ENCODE results near the gene OR7C1. TPM values are rescaled to one million over a fixed set of nuclear protein-coding genes. Genes with fewer than 3 reads are reported as not detected.
"Not testable (repeated sequence)": the region's sequence is repeated elsewhere in the genome, so short reads cannot be mapped to it uniquely, and the experiment has no call there.

OR7C1 gene
- total and polyA plus RNA-seq, 2 donors from 2014 or later = 0.19 TPM; not detected in 1

DNA sequence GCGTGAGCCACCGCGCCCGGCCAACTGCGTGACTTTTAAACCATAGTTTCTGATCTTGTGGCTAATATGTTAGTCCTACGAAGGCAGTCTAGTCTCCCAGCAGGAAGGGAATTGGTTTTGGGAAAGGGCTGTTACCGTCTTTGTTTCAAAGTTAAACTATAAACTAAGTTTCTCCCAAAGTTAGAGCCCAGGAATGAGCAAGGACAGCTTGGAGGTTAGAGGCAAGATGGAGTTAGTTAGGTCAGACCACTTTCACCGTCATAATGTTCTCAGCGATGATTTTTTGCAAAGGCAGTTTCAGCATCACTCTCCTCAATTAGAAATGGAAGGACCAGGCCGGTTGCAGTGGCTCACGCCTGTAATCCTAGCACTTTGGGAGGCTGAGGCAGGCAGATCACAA is 39.0 kb downstream of the OR7C1 start:
- TF ChIP-seq CTCF (IDR thresholded peaks at IDR 0.05; ENCODE audit: borderline replicate concordance, extremely low read depth, insufficient read depth) = no peak
- no peaks in the 10 kb centered on the region for H3K9me3 ChIP-seq (ENCODE audit: control insufficient read depth in 2 of 3, insufficient read depth in 1 of 3, low read length in 3 of 3)
- intact Hi-C loops (cut with DNase I) = no loop called here

GRCh38 chr19:14795078-14795721 is 39.8 kb downstream of the OR7C1 start:
- H3K4me3 ChIP-seq (ENCODE audit: low read length in 3 of 3) = no peak overlapping the region
- intact Hi-C loops (cut with DNase I) = no loop called here
- no peak overlapping the region for H3K9ac ChIP-seq (ENCODE audit: low read length in 3 of 3)
- FAIRE-seq = no peak
- H3K4me1 ChIP-seq (ENCODE audit: control insufficient read depth in 2 of 3, insufficient read depth in 2 of 3, low read depth in 1 of 3, low read length in 3 of 3) = no peaks in the 10 kb centered on the region
- DNase-seq = no peak
- no peaks in the 10 kb centered on the region for H3K36me3 ChIP-seq (ENCODE audit: control insufficient read depth in 2 of 3, insufficient read depth in 3 of 3, low read length in 3 of 3)
- H3K27ac ChIP-seq (ENCODE audit: low read depth in 2 of 2, low read length in 2 of 2) = no peak overlapping the region
- no peak for TF ChIP-seq CTCF (IDR thresholded peaks at IDR 0.05; ENCODE audit: borderline replicate concordance, extremely low read depth, insufficient read depth)
- no peaks in the 10 kb centered on the region for H3K27me3 ChIP-seq (ENCODE audit: control insufficient read depth, insufficient read depth, low read length)
- no peaks in the 10 kb centered on the region for H3K9me3 ChIP-seq (ENCODE audit: control insufficient read depth in 2 of 3, insufficient read depth in 1 of 3, low read length in 3 of 3)

More for the DNA sequence above, 39.0 kb downstream of the OR7C1 start:
- DNase-seq (no peak), FAIRE-seq (no peak)
- Histone ChIP-seq H3K27ac (ENCODE audit: low read depth in 2 of 2, low read length in 2 of 2) (no peak overlapping the region), H3K9ac (ENCODE audit: low read length in 3 of 3) (no peak overlapping the region), H3K27me3 (ENCODE audit: control insufficient read depth, insufficient read depth, low read length) (no peaks in the 10 kb centered on the region), H3K36me3 (ENCODE audit: control insufficient read depth in 2 of 3, insufficient read depth in 3 of 3, low read length in 3 of 3) (no peaks in the 10 kb centered on the region), H3K4me1 (ENCODE audit: control insufficient read depth in 2 of 3, insufficient read depth in 2 of 3, low read depth in 1 of 3, low read length in 3 of 3) (no peaks in the 10 kb centered on the region), H3K4me3 (ENCODE audit: low read length in 3 of 3) (no peak overlapping the region)

DNA sequence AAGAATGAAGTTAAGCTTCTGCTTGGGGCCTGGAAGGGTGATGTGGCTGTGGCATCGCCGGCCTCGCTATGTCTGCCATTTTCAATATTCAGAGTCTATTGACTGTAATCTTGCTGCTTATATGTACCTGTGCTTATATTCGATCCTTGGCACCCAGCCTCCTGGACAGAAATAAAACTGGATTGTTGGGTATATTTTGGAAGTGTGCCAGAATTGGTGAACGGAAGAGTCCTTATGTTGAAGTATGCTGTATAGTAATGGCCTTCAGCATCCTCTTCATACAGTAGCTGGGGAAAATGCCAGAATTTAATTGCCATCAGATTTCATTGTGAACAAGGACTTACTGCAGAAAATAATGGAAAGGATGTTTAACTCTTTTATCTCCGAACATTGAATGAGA is 42.7 kb downstream of the OR7C1 start:
- H3K4me1 ChIP-seq (ENCODE audit: control insufficient read depth in 2 of 3, insufficient read depth in 2 of 3, low read depth in 1 of 3, low read length in 3 of 3); intact Hi-C loops (cut with DNase I); FAIRE-seq; H3K27ac ChIP-seq (ENCODE audit: low read depth in 2 of 2, low read length in 2 of 2); H3K27me3 ChIP-seq (ENCODE audit: control insufficient read depth, insufficient read depth, low read length); DNase-seq; H3K9ac ChIP-seq (ENCODE audit: low read length in 3 of 3); H3K9me3 ChIP-seq (ENCODE audit: control insufficient read depth in 2 of 3, insufficient read depth in 1 of 3, low read length in 3 of 3); H3K4me3 ChIP-seq (ENCODE audit: low read length in 3 of 3); H3K36me3 ChIP-seq (ENCODE audit: control insufficient read depth in 2 of 3, insufficient read depth in 3 of 3, low read length in 3 of 3): not testable (repeated sequence)

DNA sequence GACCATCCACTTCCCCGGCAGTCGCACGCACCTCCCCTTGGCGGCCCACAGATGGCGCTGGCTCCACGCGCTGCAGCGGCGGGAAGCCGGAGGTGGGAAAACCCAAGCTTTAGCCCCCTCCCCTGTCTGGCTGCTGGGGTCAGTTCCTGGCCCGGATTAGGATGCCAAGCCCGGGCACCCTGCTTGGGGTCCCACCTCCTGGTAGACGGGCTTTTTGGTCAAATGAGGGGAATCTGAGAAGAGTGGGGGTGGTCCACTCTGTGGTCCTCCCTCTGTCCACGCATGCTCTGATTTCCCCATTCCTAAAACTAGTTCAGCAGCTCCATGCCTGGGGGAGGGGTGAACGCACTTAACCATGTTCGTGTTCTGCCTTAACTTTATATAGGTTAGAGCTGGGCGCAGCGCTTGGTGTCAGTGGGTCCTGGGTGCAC is 48.5 kb downstream of the OR7C1 start:
- Histone ChIP-seq H3K27ac (ENCODE audit: low read depth in 2 of 2, low read length in 2 of 2) (no peak overlapping the region), H3K27me3 (ENCODE audit: control insufficient read depth, insufficient read depth, low read length) (no peaks in the 10 kb centered on the region), H3K36me3 (ENCODE audit: control insufficient read depth in 2 of 3, insufficient read depth in 3 of 3, low read length in 3 of 3) (no peaks in the 10 kb centered on the region), H3K9ac (ENCODE audit: low read length in 3 of 3) (no peak overlapping the region), H3K4me1 (ENCODE audit: control insufficient read depth in 2 of 3, insufficient read depth in 2 of 3, low read depth in 1 of 3, low read length in 3 of 3) (no peaks in the 10 kb centered on the region), H3K4me3 (ENCODE audit: low read length in 3 of 3) (no peak overlapping the region), H3K9me3 (ENCODE audit: control insufficient read depth in 2 of 3, insufficient read depth in 1 of 3, low read length in 3 of 3) (no peaks in the 10 kb centered on the region)
- peak; percentile 53 for TF ChIP-seq CTCF (IDR thresholded peaks at IDR 0.05; ENCODE audit: borderline replicate concordance, extremely low read depth, insufficient read depth)
- FAIRE-seq (no peak), DNase-seq (peak; percentile 25 to 84 (median 45))
- intact Hi-C loops (cut with DNase I) = no loop called here

DNA sequence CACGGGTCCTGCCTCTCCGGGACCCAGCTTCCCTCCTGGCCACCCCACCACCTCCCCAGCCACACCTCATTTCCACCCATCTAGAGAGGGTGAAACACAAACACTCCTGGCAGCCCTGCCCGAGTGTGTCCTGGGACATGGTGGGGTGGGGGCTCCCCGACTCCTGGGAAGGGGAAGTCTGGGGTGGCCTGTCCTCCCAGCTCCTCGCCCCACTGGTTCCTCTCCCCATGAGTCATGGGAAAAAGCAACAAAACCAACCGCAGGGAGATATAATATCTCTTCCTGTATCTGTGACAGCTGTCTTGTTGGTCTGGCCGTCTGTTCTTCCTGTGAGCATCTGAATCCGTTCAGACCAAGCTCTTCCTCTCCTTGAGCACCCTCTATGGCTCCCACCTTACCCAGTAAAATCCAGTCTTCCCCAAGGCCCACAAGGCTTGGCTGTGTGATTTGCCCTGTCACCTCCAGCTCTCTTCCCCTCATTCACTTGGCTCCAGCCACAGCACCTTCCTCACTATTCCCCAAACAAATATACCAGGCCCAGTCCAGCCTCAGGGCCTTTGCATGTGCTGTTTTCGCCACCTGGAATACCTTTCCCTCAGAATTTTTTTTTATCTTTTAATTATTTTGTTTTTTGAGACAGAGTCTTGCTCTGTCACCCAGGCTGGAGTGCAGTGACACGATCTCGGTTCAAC is 49.7 kb downstream of the OR7C1 start:
- peak in 1 of 5 donors; percentile 15 for DNase-seq
- FAIRE-seq; H3K4me1 ChIP-seq (ENCODE audit: control insufficient read depth in 2 of 3, insufficient read depth in 2 of 3, low read depth in 1 of 3, low read length in 3 of 3); intact Hi-C loops (cut with DNase I); H3K4me3 ChIP-seq (ENCODE audit: low read length in 3 of 3); H3K27ac ChIP-seq (ENCODE audit: low read depth in 2 of 2, low read length in 2 of 2); H3K9ac ChIP-seq (ENCODE audit: low read length in 3 of 3); H3K27me3 ChIP-seq (ENCODE audit: control insufficient read depth, insufficient read depth, low read length); H3K36me3 ChIP-seq (ENCODE audit: control insufficient read depth in 2 of 3, insufficient read depth in 3 of 3, low read length in 3 of 3); H3K9me3 ChIP-seq (ENCODE audit: control insufficient read depth in 2 of 3, insufficient read depth in 1 of 3, low read length in 3 of 3): not testable (repeated sequence)

- H3K36me3 ChIP-seq (ENCODE audit: control insufficient read depth in 2 of 3, insufficient read depth in 3 of 3, low read length in 3 of 3); H3K27me3 ChIP-seq (ENCODE audit: control insufficient read depth, insufficient read depth, low read length); H3K9ac ChIP-seq (ENCODE audit: low read length in 3 of 3); H3K4me3 ChIP-seq (ENCODE audit: low read length in 3 of 3); H3K4me1 ChIP-seq (ENCODE audit: control insufficient read depth in 2 of 3, insufficient read depth in 2 of 3, low read depth in 1 of 3, low read length in 3 of 3); H3K27ac ChIP-seq (ENCODE audit: low read depth in 2 of 2, low read length in 2 of 2); H3K9me3 ChIP-seq (ENCODE audit: control insufficient read depth in 2 of 3, insufficient read depth in 1 of 3, low read length in 3 of 3); intact Hi-C loops (cut with DNase I); FAIRE-seq: not testable (repeated sequence)
- DNase-seq = peak in 2 of 5 donors; percentile 16 to 90
These were observed 50.3 kb downstream of the OR7C1 start for GRCh38 chr19:14784730-14785101.

Measured in kidney (tissue), 14 donors.